Measurements from ENCODE around the gene SLC3A2. TPM values are rescaled to one million over a fixed set of nuclear protein-coding genes. Genes with fewer than 3 reads are reported as not detected.

The SLC3A2 gene
- total RNA-seq, 1 donor from 2014 or later = 588 TPM

GRCh38 chr11:62912268-62912667, 31.6 kb downstream of the SLC3A2 start:
- Histone ChIP-seq H3K9ac (ENCODE audit: low read length) (no peak overlapping the region), H4K20me1 (ENCODE audit: insufficient read depth, low read length) (no peaks in the 10 kb centered on the region), H2AFZ (ENCODE audit: low read depth, low read length) (no peak overlapping the region), H3K9me3 (ENCODE audit: insufficient read depth, low read depth, low read length) (no peaks in the 10 kb centered on the region), H3K4me3 (ENCODE audit: insufficient read depth, low read depth, low read length) (no peak overlapping the region), H3K27me3 (ENCODE audit: insufficient read depth, low read length) (peaks cover 1% of the 10 kb centered on the region), H3K36me3 (ENCODE audit: insufficient read depth, low read length) (no peaks in the 10 kb centered on the region), H3K4me1 (ENCODE audit: insufficient read depth, low read length) (no peaks in the 10 kb centered on the region), H3K4me2 (ENCODE audit: low read length) (no peak overlapping the region), H3K79me2 (ENCODE audit: insufficient read depth, low read length) (no peaks in the 10 kb centered on the region), H3K27ac (ENCODE audit: low read depth, low read length) (no peak overlapping the region)
- Mint-ChIP-seq H3K4me3 (ENCODE audit: unreplicated experiment) (no peak overlapping the region), H3K27me3 (ENCODE audit: low read depth, unreplicated experiment) (peaks cover 24% of the 10 kb centered on the region), H3K27ac (ENCODE audit: unreplicated experiment) (no peak overlapping the region), H3K36me3 (ENCODE audit: low read depth, unreplicated experiment) (no peaks in the 10 kb centered on the region), H3K4me1 (ENCODE audit: low read depth, unreplicated experiment) (no peaks in the 10 kb centered on the region), H3K9me3 (ENCODE audit: unreplicated experiment) (no peaks in the 10 kb centered on the region)
- DNase-seq (ENCODE audit: low read depth) (no peak), FAIRE-seq (no peak)
- TF ChIP-seq EZH2 (IDR thresholded peaks at IDR 0.05; ENCODE audit: insufficient read depth, low read length) (no peak), CTCF (IDR thresholded peaks at IDR 0.05; ENCODE audit: insufficient read depth, low read depth, low read length) (no peak)

- Histone ChIP-seq H2AFZ (ENCODE audit: low read depth, low read length) (no peak overlapping the region), H3K27me3 (ENCODE audit: insufficient read depth, low read length) (peaks cover 2% of the 10 kb centered on the region), H3K9ac (ENCODE audit: low read length) (no peak overlapping the region), H3K36me3 (ENCODE audit: insufficient read depth, low read length) (no peaks in the 10 kb centered on the region), H3K79me2 (ENCODE audit: insufficient read depth, low read length) (no peaks in the 10 kb centered on the region), H3K4me1 (ENCODE audit: insufficient read depth, low read length) (no peaks in the 10 kb centered on the region), H3K27ac (ENCODE audit: low read depth, low read length) (no peak overlapping the region), H4K20me1 (ENCODE audit: insufficient read depth, low read length) (no peaks in the 10 kb centered on the region), H3K9me3 (ENCODE audit: insufficient read depth, low read depth, low read length) (no peaks in the 10 kb centered on the region), H3K4me2 (ENCODE audit: low read length) (no peak overlapping the region), H3K4me3 (ENCODE audit: insufficient read depth, low read depth, low read length) (no peak overlapping the region)
- H3K36me3 Mint-ChIP-seq (ENCODE audit: low read depth, unreplicated experiment) = no peaks in the 10 kb centered on the region
- FAIRE-seq = no peak
- H3K4me1 Mint-ChIP-seq (ENCODE audit: low read depth, unreplicated experiment) = no peaks in the 10 kb centered on the region
- H3K4me3 Mint-ChIP-seq (ENCODE audit: unreplicated experiment) = no peak overlapping the region
- H3K27ac Mint-ChIP-seq (ENCODE audit: unreplicated experiment) = no peak overlapping the region
- peaks cover 34% of the 10 kb centered on the region for H3K27me3 Mint-ChIP-seq (ENCODE audit: low read depth, unreplicated experiment)
- TF ChIP-seq EZH2 (IDR thresholded peaks at IDR 0.05; ENCODE audit: insufficient read depth, low read length) (no peak), CTCF (IDR thresholded peaks at IDR 0.05; ENCODE audit: insufficient read depth, low read depth, low read length) (no peak)
- no peaks in the 10 kb centered on the region for H3K9me3 Mint-ChIP-seq (ENCODE audit: unreplicated experiment)
- no peak for DNase-seq (ENCODE audit: low read depth)
Measured at GRCh38 chr11:62914416-62914815, 33.7 kb downstream of the SLC3A2 start.

GRCh38 chr11:62917906-62918502, 37.3 kb downstream of the SLC3A2 start:
- H3K9ac ChIP-seq (ENCODE audit: low read length) = no peak overlapping the region
- H3K4me1 ChIP-seq (ENCODE audit: insufficient read depth, low read length) = peaks cover 4% of the 10 kb centered on the region
- H3K4me2 ChIP-seq (ENCODE audit: low read length) = no peak overlapping the region
- no peak overlapping the region for H3K27ac Mint-ChIP-seq (ENCODE audit: unreplicated experiment)
- H3K9me3 Mint-ChIP-seq (ENCODE audit: unreplicated experiment) = no peaks in the 10 kb centered on the region
- no peaks in the 10 kb centered on the region for H4K20me1 ChIP-seq (ENCODE audit: insufficient read depth, low read length)
- TF ChIP-seq CTCF (IDR thresholded peaks at IDR 0.05; ENCODE audit: insufficient read depth, low read depth, low read length) (no peak), EZH2 (IDR thresholded peaks at IDR 0.05; ENCODE audit: insufficient read depth, low read length) (no peak)
- no peak overlapping the region for H3K4me3 ChIP-seq (ENCODE audit: insufficient read depth, low read depth, low read length)
- H3K36me3 ChIP-seq (ENCODE audit: insufficient read depth, low read length) = no peaks in the 10 kb centered on the region
- no peaks in the 10 kb centered on the region for H3K79me2 ChIP-seq (ENCODE audit: insufficient read depth, low read length)
- no peaks in the 10 kb centered on the region for H3K9me3 ChIP-seq (ENCODE audit: insufficient read depth, low read depth, low read length)
- H2AFZ ChIP-seq (ENCODE audit: low read depth, low read length) = no peak overlapping the region
- FAIRE-seq (no peak), DNase-seq (ENCODE audit: low read depth) (no peak)
- H3K4me1 Mint-ChIP-seq (ENCODE audit: low read depth, unreplicated experiment) = peaks cover 2% of the 10 kb centered on the region
- peaks cover 20% of the 10 kb centered on the region for H3K27me3 ChIP-seq (ENCODE audit: insufficient read depth, low read length)
- H3K27ac ChIP-seq (ENCODE audit: low read depth, low read length) = no peak overlapping the region
- peaks cover 51% of the 10 kb centered on the region for H3K27me3 Mint-ChIP-seq (ENCODE audit: low read depth, unreplicated experiment)
- no peaks in the 10 kb centered on the region for H3K36me3 Mint-ChIP-seq (ENCODE audit: low read depth, unreplicated experiment)
- H3K4me3 Mint-ChIP-seq (ENCODE audit: unreplicated experiment) = no peak overlapping the region

All from astrocyte (in vitro differentiated cells and primary cell).